Activated CD4-positive, alpha-beta T cell treated with anti-CD3 and anti-CD28 coated beads, Interleukin-2, amount 50 U/mL, for 16 hours (primary cell): ENCODE measurements around the gene NUP153.
A peak's percentile ranks its signal among the peaks of the same experiment; 100 is the strongest.
"Not testable (repeated sequence)": the region's sequence is repeated elsewhere in the genome, so short reads cannot be mapped to it uniquely, and the experiment has no call there.

Source experiments
- DNase-seq: peaks from one replicate; pipeline ENCODE4 v3.0.0-alpha.2; 2020

Gene NUP153

DNA sequence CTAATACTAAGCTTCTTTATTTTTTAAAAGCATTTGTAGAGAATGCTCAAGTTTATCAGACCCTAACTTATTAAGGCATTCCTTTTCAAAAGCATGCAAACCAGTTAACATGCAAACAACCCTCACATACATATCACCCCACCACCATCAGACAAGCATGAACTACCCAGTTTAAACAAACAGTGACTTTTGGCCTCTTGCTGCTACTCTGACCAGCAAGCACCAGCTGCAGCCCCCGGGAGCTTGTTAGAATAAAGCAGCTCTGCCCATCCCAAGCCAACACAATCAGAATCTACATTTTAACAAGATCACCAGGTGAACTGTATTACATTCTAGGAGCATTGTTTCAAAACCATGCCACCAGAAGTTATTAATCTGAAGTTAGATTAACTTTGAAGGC, 5.9 kb upstream of the NUP153 start:
- DNase-seq, result no peak

DNA sequence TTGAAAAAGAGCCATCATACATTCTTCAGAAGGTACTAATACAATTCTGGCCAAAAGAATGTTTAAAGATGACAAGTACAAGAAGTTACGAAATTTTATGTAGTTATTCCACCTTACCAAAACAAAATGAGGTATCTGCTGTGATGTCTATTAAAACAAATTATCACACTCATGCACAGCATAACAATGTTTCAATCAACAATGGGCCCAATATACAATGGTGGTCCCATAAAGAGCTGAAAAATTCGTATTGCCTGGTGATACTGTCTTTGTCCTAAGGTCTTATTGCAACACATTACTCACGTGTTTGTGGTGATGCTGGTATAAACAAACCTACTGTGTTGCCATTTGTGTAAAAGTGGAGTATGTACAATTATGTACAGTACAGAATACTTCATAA, 3.6 kb upstream of the NUP153 start:
- no peak for DNase-seq

DNA sequence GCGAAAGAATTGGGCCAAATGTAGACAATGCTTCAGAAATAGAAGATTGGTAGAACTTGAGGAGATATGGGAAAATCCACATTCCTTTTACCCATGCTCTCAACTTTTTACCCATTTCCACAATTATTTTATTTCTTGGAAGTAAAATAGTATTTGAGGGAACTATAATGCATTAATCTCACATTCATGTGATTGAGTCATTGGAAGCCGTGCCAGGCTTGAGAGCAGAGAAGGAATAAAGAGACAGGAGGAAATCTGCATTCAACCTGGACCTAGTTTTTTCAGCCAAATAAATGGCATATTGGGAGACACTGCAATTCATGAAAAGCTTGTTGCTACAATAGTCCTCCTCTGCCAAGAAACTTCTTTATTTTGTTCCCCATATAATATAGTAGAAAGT, 2.8 kb upstream of the NUP153 start:
- no peak for DNase-seq

GRCh38 chr6:17708035-17708434, 1.3 kb upstream of the NUP153 start:
- not testable (repeated sequence) for DNase-seq

DNA sequence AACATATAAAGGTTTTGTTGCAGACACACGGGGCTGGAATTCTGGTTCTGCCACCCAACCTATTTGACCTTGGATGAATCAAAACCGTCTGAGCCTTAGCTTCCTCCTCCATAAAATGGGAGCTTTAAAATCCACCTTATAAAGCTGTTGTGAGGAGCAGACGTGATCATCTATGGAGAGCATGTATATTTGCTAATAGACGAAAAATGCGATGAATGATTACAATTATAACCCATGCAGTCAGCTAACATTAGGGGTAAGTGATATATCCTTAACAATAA, 586 bp upstream of the NUP153 start:
- DNase-seq, result no peak

DNA sequence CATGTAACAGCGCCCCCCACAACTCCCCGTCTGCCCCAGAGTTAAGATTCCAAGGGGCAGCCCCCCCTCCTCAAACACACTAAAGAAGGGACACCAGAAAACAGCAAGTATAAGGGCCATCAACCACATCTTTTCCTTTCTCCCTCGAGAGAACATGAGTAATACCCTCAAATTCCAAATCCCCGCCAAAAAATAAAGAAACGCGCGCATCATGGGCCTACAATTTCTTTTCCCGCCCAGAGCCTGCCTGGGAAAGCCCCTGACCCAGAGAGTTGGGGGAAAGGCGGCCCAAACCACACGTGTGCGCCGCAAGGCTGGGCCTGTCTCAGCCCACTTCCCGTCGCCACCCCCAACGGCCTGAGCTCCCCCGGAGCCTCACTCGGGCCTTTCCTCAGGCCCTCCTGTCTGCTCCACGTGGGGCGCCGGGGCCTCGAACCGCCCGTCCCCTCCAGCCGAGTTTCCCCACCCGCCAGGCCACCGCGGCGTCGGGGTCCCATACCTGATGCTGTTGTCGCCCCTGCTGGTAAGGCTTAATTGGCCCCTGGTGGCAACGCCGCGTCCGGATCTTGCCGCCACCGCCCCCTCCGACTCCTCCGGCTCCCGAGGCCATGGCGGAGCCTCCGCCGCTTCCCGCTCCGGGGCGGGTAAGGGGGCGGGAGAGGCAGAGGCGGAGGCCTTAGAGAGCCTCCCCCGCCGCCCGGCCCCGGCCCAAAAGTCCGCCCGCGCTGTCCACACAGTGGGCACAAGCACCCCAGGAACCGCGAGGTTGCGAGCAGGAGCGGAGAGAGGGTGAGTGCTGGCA, 746 bp downstream of the NUP153 start:
- DNase-seq, result peak; percentile 95

DNA sequence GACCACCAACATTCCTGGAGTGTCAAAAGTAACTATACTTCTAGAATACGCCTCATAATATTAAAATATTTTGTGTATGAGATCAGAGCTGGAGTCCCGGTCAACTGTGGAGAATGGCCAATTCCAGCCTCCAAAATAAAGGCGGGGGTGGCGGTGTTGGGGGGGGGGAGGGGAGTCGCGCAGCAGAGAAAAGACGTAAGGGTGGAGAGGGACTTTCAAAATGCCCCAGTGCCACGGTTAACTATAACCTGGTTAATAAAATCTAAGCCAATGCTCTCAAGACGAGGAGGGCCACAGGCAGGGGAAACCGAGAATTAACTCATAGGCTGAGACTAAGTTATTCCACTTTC, 1.3 kb downstream of the NUP153 start:
- no peak for DNase-seq

DNA sequence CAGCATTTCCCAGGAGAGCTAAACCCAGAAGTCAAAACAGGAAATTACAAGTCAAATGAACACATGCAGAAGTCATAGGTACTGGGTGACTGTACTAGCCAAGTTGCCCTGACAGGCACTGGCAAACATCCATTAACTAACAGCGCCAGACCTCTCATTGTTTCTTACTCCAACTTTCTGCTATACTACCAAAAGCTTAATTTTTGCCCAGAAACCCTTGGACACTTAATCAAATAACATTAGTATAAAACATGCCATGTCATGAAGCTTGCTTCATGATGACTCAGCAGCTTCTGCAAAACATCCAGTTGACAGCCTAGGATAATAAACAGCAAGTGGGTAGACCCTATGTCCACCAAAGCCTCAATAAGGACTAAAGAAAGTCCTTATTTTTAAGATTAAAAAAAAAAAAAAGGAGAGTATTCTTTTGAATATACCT, 3.5 kb downstream of the NUP153 start:
- DNase-seq, result peak; percentile 61

DNA sequence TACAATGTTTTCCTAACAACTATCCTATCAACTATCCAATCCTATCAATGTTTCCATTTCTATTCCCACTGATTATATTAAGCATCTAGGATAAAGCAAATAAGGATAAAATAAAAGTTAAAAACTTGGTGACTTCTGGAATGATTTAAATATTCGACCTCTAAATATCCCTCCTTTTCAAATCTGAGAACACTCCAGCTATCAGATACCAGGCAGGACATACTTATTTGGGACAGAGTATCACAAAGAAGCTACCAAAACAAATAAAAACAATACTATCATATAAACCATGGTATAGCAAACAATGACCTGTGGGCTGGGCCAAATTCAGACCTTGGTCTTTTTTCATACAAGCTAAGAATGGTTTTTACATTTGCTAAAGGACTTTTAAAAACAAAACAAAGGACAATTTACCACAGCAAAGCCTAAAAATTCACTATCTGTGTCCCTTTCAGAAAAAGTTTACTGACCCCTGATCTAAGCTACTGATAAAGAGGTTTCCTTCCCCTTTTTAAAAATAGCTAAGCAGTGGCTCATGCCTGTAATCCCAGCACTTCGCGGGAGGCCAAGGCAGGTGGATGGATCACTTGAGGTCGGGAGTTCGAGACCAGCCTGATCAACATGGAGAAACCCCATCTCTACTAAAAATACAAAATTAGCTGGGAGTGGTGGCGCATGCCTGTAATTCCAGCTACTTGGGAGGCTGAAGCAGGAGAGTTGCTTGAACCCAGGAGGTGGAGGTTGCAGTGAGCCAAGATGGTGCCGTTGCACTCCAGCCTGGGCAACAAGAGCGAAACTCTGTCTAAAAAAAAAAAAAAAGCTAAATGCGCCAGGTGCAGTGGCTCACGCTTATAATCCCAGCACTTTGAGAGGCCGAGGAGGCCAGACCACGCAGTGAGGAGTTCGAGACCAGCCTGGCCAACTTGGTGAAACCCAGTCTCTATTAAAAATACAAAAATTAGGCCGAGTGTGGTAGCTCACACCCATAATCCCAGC, 6.0 kb downstream of the NUP153 start:
- DNase-seq, result no peak

DNA sequence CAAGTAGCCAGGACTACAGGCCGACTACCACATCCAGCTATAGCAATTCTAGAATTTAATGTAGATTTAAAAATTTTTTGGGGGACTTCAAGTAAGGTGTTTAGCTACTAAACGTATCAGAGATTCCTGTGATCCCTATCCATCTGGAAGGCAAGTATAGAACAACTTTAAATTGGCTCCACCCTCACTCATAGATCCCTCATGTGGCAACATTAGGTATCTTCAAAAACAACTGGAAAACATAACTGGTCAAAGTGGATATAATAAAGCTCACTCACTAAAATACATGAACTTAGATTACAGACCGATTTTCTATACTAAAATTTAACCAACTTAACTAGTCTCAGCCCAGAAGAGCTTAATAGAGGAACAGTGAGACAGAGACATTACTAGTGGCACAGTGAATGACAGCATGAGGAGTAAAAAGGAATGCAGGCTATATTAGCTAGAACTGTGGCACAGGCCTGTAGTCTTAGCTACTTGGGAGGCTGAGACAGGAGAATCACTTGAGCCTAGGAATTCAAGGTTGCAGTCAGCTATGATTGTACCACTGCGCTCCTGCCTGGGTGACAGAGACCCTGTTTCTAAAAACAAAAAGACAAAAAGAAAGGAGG, 14.7 kb downstream of the NUP153 start:
- DNase-seq, result no peak

- DNase-seq, result no peak
These were observed 18.2 kb downstream of the NUP153 start for GRCh38 chr6:17688481-17688880.

GRCh38 chr6:17687136-17687535, 19.6 kb downstream of the NUP153 start:
- DNase-seq, result no peak

GRCh38 chr6:17684134-17684533, 22.6 kb downstream of the NUP153 start:
- no peak for DNase-seq

GRCh38 chr6:17683428-17683827, 23.3 kb downstream of the NUP153 start:
- DNase-seq, result no peak

GRCh38 chr6:17679726-17680125, 27.0 kb downstream of the NUP153 start:
- no peak for DNase-seq

DNA sequence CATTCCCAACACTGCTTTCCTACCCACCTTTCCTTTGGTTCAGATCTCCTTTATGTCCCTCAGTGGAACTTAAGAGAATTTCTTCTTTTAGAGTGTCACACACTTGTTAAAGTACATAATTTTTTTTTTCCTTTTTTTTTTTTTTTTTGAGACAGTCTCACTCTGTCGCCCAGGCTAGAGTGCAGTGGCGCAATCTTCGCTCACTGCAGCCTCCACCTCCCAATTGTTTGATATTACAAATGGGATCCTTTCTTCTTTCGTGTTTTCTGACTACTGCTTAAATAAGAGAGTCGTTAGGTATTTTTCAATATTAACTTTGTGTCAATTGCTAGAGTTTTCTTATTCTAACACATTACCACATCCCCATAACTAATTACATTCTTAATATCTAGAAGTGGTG, 29.1 kb downstream of the NUP153 start:
- no peak for DNase-seq

DNA sequence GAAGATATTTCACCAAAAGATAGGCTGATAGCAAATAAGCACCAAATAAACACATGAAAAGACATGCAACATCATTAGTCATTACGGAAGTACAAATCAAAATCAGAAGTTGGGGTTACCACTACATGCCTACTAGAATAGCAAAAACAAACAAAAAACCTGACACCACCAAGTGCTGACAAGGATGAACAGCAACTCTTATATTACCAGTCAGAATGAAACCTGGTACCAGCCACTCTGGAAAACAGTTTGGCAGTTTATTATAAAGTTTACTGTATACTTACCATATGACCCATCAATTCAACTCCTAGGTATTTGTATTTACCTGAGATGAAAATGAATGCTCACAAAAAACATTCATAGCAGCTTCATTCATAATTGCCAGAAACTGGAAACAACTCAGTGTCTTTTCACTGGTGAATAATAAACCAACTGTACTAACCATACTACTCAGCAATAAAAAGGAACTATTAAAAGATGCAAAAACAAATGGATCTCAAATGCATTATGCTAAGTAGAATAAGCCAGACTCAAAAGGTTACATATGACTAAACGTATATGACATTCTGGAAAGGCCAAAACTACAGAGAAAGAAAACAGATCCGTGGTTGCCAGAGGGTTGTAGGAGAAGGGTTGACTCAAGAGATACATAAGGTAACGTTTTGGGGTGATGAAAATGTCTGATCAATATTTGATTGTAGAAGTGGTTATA, 33.0 kb downstream of the NUP153 start:
- peak; percentile 91 for DNase-seq

DNA sequence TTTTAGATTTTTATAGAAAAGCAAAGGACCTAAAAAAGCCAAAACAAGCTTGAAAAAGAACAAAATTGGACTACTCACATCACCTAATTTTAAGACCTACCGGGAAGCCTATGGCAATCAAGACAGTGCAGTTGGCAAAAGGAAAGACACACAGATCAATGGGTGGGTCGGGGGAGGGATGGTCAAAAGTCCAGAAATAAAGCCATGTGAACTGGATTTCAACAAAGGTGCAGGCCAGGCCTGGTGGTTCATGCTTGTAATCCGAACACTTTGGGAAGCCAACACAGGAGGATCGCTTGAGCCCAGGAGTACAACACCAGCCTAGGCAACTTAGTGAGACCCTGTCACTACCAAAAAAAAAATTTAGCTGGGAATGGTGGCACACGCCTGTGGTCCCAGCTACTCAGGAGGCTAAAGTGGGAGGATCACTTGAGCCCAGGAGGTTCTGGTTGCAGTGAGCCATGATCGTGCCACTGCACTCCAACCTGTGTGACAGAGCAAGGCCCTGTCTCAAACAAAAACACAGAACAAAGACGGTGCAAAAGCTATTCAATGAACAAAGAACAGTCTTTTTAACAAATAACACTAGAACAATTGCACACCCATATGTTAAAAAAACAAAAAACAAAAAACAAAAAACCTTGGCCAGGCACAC, 34.5 kb downstream of the NUP153 start:
- DNase-seq, result no peak

GRCh38 chr6:17666646-17667045, 40.1 kb downstream of the NUP153 start:
- no peak for DNase-seq

DNA sequence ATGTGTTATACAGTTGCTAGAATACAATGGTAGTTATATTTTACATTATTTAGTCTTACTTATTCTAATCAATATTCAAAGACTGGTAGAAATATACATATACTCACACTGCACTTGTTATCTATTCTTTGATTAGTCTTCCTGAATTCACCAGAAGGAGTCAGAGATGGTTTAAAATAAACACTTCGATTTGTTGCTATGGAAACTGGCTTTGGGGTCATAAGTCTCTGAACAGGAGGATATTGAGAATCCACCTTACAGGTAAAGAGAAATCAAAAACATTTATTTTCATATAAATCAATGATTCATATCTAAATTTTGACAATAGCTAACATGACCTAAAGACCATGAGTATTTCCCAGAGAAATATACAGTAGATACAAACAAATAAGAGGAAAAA, 41.6 kb downstream of the NUP153 start:
- no peak for DNase-seq

- DNase-seq, result no peak
These were observed 43.5 kb downstream of the NUP153 start for GRCh38 chr6:17663226-17663625.

DNA sequence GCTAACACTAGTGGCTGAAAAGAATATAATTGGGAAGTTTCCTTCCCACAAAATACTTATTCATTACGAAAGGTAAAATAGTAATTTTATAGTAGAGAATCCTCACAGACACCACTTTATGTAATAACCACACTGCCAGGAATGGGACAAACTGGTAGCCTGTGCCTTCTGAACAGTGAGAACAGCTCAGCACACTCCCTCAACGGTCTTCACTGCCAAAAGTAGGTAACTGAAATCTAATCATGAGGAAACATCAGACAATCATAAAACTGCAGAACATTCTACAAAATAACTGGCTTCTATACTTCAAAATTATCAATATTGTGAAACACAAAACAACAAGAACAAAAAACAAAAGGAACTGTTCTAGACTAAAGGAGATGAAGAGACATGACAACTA, 44.1 kb downstream of the NUP153 start:
- no peak for DNase-seq

GRCh38 chr6:17656644-17657043, 50.1 kb downstream of the NUP153 start:
- no peak for DNase-seq
